CD4-positive, alpha-beta T cell treated with Interferon gamma for 1 hour (primary cell): ENCODE measurements around the gene DDAH1.

ENCODE experiments used
- DNase-seq: peaks from one replicate; pipeline ENCODE4 v3.0.0-alpha.2; 2020

Gene DDAH1

GRCh38 chr1:85322655-85323054 lies 142.3 kb downstream of the DDAH1 start:
- no peak for DNase-seq

- no peak for DNase-seq
These were observed 143.6 kb downstream of the DDAH1 start for GRCh38 chr1:85321237-85321964.

DNA sequence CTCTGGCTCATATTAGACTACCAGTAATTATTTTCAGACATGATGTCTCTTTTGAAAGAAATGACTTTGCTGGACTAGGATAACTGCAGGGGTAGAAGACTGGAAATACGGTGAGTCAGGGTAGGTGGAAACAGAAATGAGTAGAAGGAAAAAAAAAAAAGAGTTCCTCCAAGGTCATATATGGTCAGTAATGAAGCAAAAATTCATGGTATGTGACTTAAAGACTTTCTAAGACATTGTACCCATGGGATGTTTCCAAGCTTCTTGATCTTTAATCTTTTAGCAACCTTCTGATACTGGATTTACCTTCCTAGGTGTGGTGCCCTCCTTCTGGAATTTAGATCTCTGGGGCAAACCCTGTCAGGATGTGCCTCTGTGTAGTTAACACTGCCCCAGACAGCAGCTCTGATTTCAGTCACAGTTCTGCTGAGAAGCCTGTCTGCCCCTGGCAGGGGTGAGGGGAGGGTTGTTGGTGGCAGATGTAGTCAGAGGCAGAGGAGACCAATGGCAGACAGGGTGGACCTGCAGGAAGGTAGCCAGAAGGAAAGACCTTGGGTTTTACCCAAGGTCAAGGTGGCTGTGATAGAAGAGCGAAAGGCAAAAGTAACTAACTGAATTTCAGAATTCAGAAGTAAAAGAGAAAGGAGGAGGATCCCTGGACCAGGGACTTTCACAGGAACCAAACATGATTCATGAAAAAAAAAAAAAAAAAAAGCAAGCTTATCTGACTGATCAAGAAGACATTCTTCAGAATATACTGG lies 144.4 kb downstream of the DDAH1 start:
- DNase-seq, result no peak

DNA sequence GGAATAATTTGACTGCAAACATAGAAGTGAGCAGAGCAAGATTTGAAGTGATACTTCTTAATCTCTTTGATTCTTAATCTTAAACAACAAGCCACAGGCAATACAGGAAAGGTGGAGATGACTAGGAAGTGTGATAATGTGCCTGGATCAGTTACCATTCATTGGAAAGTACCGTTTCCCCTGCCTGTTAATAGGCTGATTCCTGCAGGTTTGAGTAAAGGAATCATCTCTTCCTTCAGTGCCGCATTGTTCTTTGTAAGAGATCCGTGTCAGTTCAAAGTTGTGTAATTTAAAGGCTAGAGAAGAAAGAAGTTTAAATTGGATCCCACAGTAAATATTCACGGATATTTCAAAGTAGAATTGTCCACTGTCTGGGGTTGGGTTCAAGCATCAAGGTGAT lies 145.0 kb downstream of the DDAH1 start:
- DNase-seq, result no peak

DNA sequence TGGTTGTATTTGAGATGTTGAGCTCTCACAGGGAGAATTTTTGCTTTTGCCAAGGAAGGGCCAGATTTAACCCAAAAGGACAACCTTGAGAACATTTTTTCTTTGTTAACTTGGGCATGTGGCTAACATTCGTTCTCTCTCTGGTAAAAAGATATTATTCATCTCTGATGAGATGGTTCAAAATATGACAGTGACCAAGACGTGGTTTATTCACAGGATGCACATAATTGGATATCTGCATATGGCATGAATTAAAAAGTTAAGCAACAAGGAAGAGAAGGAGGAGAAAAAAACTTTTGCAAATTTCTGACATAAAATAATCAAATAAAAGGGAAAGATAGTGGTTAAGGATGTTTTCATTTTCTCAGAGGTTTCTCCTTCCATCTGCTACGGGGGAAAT lies 145.5 kb downstream of the DDAH1 start:
- no peak for DNase-seq

GRCh38 chr1:85318217-85318616 lies 146.7 kb downstream of the DDAH1 start:
- DNase-seq, result no peak

- no peak for DNase-seq
These were observed 147.4 kb downstream of the DDAH1 start for GRCh38 chr1:85317560-85317959.

DNA sequence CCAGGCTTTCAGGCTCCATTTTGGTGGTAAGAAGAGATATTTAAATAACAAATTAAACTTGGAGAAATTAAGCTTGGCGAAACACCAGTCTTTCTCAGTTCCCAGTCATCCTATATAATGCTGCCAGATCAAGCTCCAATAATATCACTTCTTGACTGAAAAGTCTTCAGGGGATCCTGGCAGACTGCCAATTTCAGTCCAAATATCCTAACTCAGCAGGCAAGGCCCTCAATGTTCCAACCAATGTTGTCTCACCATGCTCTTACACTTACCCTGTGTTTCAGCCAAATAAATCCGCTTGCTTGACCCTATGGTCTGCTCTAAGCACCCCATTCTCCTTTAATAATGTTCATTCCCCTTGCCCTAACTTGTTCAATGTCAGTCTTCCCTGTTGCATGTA lies 148.6 kb downstream of the DDAH1 start:
- DNase-seq, result no peak

DNA sequence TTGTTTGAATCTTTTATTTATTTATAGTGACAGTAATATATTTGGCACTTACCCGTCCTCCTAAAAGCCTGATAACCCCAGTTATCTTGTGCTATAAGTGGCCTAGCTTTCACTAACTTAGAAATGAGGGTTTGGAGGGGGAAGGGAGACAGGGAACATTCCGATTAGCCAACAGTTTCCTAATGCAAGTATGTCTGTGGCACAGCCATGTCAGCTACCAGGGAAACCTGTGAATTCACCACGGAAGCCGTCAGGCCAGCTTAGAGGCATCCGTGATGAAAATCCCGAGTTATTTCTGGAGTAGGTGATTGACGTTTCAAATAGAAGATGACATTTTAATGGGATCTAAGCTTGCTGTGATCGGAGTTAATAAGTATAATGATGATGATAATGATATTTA lies 149.2 kb downstream of the DDAH1 start:
- DNase-seq, result no peak

DNA sequence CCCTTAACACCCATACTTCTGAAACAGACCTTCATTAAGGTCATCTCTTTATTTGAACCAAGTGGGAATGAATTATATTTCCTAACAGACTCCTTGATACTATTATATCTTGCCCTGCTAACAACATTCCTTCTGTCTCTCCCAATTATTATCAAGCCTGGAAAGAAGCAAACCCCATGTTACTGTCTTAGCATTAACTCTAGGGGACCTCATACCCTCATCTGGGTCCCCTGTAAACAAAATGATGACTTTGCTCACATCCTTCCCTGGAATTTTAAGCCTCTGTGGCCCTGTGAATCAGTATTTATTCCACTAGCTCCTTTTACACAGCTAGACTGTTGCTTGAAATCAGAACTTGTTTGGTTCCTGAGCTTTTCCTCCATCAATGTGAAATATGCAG lies 150.2 kb downstream of the DDAH1 start:
- DNase-seq, result no peak

- no peak for DNase-seq
These were observed 150.9 kb downstream of the DDAH1 start for GRCh38 chr1:85313888-85314696.

- no peak for DNase-seq
These were observed 153.1 kb downstream of the DDAH1 start for GRCh38 chr1:85311818-85312217.

DNA sequence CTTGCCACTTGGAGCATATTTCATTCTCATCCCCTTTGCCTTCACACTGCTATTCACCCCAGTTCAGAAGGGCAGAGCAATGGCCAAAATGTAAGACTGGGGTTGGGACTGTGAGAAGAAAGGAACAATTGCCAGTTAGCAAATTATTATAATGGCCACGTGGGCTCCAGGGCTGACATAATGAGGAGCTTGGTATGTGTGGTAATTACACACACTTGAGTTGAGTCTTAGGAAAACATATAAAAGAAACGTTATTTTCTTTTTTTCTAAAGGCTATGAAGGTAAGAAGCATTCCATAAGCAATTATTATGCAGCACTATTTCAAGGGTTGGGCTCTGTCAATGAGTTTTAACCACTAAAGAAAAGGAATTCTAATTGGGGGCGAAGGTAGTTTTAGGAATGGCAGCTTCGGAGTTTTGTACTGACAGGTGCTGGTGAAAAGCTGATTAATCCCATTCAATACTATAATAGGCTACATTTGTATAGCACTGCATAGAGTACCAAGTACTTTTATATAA lies 156.1 kb downstream of the DDAH1 start:
- DNase-seq, result no peak

DNA sequence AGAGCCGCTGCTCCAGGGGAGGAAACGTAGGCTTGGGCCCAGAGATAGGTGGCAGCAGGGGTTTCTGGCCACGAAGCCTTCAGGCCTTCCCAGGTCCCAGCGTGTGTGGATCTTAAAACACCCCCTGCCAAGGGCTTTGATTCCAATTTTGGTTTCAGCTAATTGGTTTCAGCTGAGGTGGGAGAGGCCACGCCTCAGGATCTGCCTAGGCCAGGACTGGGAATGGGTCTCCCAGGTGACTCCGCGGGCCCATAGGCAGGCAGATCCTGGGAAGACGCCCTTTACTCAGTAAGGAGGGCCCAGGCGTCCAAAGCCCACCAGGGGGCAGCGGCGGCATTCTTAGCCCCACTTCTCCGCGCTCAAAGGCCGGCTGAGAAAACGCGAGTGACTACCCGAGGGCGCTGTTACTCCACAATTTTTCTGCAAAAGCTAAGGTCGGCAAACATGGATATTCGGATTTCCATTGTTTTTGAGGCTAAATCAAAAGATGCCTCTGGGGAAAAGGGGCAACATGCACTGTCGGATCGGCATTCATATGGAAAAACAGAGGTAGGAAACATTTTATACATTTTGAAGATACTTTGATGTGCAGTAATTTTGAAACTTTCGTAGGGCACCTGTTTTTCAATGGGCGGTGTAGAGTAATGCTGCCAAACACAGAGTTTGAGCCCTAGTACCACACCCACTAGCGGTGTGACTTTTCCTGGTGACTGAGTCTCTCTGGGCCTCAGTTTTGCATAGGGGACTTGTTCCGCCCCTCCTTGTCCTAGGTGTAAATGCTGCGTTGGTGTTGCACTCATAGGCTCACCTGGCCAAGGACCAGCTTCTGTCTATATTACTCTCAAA lies 156.7 kb downstream of the DDAH1 start:
- peak; percentile 51 for DNase-seq

DNA sequence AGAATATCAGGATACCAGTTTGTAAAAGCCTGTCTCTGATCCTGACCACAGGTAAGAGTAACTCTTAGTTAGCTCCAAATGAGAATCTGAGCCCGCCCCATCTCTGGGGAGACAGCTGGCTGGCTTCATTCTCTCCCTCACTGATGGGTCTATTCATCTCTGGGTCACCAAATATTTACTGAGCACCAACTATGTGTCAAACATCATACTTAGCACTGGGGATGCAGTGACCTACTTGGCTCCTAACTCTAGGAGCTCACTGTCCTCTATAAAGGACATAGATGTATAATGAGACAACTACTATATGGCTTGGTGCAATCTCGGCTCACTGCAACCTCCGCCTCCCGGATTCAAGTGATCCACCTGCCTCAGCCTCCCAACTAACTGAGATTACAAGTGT lies 158.7 kb downstream of the DDAH1 start:
- no peak for DNase-seq

DNA sequence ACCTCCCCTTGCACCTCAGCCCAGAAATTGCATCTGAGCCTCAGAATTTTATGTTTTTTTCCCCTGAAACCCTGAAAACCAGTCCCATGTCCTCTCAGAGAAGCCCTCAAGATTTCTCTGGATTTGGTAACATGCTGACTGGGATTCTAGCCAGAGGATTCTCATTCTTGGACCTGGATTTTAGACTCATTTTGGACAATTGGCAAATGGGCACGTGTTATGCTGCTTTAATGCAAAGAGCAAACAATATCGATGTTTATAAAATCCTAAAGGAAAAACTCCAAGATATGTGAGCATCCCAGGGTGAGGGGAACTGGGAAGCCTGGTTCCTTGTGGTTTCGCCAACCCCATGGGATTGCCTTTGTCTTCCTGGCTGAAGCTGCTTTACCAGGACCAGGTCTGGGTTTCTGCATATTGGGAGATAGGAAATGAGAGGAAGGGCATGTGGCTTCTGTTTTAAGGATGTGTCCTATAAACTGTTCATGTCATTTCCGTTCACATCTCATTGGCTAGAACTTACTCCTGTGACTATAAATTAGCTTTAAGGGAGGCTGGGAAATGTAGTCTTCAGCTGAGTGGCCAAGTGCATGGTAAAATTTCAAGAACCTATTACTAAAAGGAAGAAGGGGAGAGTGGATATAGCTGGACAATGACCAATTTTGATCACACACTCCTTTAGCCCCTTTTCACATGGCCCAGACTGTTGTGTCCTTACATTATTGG lies 161.4 kb downstream of the DDAH1 start:
- DNase-seq, result no peak

DNA sequence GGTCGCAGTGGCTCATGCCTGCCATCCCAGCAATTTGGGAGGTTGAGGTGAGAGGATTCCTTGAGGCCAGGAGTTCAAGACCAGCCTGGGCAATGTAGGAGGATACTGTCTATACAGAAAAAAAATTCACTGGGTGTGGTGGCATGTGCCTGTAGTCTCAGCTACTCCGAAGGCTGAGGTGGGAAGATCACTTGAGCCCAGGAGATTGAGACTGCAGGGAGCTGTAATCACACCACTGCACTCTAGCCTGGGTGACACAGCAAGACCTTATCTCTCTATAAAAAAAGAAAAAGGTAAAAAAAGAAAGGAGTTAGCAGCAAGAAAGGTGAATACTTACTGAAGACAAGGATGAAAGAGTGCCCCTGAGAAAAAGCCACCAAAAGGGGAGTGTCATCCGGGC lies 164.8 kb downstream of the DDAH1 start:
- DNase-seq, result no peak

- DNase-seq, result peak; percentile 43
These were observed 166.9 kb downstream of the DDAH1 start for GRCh38 chr1:85297855-85298629.

GRCh38 chr1:85297538-85297854 lies 167.5 kb downstream of the DDAH1 start:
- no peak for DNase-seq

DNA sequence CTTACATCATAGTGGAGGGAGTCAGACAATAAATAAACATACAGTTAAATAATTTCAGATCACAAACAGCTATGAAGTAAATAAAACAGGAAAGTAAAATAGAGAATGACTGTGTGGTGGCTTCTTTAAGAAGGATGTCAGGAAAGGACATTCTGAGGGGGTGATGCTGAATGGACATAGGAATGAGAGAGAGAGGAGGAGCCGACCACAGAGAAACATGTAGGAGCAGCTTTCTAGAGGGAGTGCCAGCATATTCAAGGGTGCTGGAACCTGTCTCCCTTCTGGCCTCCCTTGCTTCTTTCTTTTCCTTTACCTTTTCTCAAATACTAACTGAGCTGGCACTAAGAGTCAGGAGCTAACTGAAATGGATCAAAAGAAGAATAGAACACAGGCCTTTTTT lies 168.0 kb downstream of the DDAH1 start:
- DNase-seq, result no peak

DNA sequence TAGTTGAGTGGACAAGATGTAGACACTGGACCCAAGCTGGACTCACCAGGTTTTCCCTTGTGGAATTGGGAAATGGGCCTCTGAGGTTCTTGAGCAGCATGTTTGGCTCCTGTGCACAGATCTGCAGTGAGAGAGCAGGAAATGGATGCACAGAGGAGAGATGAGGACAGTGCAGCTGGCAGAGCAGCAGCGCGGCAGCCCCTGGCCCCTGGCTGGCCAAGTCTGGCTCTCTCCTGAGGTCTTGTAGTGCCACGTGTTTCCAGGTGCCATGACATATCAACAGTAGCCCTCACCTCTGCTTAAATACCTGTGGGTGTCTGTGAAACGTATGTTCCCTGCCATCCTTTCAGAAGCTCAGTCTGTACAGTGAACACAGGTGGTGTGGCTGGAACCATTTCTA lies 169.3 kb downstream of the DDAH1 start:
- no peak for DNase-seq
